ENCODE data around the gene MLC1.

The MLC1 gene

GRCh38 chr22:50085211-50085972 is at the start of gene MLC1:
Gene MLC1 (minus strand): TSS chr22:50085426. CDS start chr22:50084902, 524 bp downstream.
- no peak for DNase-seq

- DNase-seq: no peak
These were observed 49.3 kb upstream of the MLC1 start for GRCh38 chr22:50134481-50134880.

- DNase-seq: no peak
These were observed 46.7 kb upstream of the MLC1 start for GRCh38 chr22:50131894-50132293.

GRCh38 chr22:50129121-50129736 is 44.0 kb upstream of the MLC1 start:
- DNase-seq: no peak

GRCh38 chr22:50125029-50125428 is 39.8 kb upstream of the MLC1 start:
- DNase-seq: no peak

DNA sequence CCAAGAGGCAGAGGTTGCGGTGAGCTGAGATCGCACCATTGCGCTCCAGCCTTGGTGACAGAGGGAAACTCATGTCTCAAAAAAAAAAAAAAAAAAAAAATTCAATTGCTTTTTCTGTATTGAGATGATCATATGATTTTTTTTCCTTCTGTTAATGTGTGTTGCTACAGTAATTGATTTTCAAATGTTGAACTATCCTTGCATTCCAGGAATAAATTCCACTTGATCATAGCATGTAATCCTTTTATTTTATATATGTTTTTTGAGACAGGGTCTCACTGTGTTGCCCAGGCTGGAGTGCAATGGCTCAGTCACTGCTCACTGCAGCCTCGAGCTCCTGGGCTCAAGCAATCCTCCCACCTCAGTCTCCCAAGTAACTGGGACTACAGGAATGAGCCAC is 37.9 kb upstream of the MLC1 start:
- DNase-seq: no peak

- DNase-seq: no peak
These were observed 36.0 kb upstream of the MLC1 start for GRCh38 chr22:50121202-50121740.

DNA sequence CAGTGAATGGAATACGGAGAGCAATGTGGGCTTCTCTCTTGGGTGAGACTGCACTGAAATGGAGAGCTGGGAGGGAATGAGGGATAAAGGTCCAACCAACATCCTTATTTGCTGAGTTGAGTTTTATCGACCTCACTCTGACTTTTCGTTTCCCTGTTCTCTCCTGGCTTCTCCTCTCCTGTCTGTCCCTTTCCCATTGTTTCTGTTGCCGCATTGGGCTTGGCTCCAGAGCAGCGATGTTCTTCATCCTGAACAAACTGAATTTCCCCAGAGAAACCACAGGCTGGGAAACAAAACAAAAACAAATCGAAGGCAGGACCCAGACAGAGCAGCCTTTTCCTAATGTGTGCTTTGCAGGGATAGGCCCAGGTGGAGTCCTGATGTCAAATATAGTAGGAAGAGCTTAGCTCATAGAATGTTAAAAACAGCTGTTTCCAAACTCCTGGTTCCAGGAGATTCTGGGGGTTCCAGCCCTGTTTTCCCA is 34.6 kb upstream of the MLC1 start:
- DNase-seq: no peak

- DNase-seq: no peak
These were observed 34.0 kb upstream of the MLC1 start for GRCh38 chr22:50119169-50119767.

DNA sequence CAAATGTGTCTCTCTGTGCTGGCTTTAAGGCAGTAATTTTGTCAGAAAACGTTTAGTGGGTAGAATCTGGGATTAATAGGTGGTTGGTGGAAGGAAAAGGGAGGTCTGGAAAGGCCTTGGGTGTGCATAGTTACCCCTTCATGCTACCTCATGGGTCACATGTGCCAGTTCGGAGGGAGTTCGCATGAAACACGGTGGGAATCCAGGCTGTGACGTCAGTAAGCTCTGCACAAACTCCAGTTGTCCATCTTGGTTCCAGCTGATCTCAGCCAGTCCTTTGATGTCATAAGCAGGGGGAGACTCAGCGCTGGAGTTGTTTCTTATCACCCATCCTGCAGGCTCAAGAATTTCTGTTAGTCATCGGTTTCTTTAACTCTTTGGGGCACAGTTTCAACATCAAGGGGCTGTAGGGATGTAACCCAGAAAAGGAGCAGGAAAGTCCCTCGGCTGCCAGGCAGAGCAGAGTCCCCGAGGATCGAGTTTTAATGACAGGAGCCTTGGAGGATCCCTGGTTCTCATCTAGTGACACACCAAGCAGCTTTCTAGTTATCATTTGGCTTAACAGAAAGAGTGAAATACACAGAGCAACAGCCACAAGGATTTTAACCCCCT is 33.4 kb upstream of the MLC1 start:
- no peak for DNase-seq

DNA sequence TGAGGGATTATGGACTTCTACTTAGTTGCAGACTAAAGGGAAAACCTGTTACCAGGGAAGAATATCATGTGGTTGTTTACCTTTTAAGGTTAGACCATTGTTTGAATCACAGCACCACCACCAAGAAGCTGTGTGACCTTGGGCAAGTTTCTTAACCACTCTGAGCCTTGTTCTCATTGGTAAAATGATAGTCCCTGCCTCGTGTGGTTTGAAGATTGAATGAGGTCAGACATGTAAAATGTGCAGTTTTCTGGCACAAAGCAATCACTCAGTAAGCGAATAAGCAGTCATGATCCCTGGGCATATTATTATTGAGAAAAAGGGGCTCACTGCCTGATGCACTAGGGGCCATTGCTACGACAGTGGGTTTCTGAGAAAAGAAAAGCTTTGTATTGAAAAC is 32.9 kb upstream of the MLC1 start:
- DNase-seq: no peak

DNA sequence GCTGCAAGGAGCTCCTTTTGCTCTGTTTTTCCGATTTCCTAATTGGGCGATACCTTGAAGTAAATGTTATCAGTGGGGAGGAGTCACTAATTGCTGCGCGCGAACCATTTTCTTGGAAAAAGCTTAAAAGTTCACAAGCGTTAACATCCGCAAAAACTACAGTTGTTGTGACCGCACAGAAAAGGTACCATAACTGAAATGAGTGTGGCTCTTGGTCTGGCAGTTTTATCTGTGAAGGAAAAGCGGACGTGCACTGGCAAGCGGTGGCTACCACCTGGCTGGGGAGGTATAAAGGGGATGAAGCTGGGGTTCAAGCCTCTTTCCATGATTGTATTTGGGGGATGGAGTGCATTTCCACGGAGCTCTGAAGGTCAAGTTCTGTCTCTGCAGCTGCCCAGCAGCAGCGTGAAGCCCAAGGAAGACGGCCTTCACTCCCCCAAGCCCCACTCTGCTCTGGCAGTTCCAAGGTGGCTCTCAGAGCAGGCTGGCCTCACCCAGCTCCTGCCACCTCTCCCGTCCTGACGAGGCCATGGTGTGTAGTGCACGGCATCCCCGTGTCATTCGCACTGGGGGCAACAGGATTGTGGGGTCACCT is 32.0 kb upstream of the MLC1 start:
- no peak for DNase-seq

DNA sequence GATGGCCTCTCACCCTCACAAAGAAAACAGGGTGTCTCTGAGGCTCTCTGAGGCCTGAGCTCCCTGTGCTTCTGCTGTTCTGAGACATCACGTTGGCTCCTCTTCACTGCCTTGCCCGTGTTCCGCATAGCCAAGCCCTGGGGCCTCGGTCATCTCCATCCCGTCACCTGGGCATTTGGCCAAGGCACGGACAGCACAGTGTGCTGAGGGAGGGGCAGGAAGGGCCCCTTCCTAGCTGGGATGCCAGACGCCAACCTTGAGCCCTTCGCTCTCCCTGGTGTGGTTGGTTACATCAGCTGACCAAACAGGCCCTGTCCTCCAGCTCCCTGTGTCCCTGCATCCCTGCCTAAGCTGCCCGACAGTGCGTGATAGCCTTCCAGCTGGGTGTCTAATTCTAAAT is 30.5 kb upstream of the MLC1 start:
- no peak for DNase-seq

DNA sequence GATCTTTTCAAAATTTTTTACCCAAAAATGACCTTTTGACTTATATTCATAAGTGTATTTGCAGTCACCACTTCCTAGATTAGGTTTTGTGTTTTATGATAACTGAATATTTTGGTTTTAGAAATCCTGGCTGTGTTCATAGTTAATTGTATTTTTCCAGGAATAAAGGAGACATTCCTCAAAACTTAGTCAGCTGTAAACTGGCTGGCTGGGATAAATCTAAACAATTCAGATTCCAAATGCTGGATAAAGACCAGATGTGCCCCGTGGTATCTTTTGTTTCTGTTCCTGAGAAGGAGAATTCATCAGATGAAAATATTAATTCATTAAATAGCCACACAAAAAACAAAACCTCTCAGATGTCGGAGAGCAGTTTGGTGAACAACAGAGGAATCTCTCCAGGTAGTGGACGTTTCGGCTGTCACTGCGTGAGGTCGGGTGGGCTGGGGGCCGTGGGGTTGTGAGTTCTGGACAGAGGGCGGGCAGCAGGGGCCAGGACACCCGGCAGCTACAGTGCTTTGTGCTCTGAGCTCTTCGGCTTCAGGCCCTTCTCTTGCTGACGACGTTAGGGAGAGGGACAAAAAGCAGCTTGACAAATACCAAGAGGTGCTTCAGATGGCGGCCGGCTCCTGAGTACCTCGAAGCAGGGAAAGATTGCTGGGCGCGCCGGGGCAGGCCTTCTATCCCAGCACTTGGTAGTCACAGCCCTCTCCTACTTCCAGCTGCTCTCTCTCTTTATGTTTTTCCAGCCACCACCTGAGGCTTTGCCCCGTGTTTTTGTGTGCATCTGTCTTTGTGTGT is 29.2 kb upstream of the MLC1 start:
- DNase-seq: no peak

DNA sequence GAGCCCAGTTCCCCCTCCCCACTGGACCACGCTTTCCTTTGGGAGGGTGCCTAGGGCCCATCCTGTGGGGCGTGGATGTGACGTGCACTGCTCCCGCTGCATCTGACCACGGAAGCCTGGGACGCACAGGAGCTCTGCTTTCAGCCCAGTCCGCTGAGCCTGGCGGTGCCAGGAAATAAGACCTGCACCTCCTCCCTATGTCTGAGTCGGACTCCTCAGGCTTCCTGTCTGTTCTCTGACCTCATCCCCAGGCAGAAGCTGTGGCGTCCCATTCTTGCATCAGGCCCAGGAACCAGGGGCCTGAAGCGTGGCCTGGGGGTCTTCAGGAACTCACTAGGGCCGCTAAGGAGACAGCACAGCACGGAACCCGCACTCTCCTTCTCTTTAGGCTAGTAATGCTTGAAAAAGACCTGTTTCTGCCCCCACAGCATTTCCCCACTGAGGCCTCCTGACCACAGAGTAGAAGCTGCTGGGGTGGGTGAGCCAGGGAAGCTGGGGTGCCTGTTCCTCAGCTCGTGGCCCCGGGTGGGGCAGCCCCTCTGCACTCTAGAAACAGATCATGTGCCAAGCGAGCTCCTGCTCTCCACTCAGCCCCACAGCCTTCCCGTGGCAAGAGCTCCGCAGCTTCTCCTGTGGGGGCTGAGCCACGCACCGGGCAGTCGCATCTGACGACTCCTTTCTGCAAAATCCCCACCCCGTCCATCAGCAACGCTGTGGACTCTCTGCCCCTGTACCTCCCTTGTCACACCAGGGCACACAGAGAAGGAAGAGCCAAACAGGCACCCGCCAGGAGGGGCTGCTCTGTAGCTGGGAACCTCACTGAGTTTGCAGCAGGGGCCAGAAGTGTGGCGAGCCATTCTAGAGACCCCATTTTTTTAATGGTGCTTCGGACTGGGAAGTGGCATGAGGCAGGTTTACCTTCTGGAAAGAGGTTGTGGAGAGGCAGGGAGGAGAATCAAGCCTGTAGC is 27.2 kb upstream of the MLC1 start:
- DNase-seq: no peak

- DNase-seq: no peak
These were observed 25.8 kb upstream of the MLC1 start for GRCh38 chr22:50111056-50111455.

GRCh38 chr22:50107529-50107928 is 22.3 kb upstream of the MLC1 start:
- DNase-seq: no peak

- DNase-seq: no peak
These were observed 20.2 kb upstream of the MLC1 start for GRCh38 chr22:50105208-50106100.

DNA sequence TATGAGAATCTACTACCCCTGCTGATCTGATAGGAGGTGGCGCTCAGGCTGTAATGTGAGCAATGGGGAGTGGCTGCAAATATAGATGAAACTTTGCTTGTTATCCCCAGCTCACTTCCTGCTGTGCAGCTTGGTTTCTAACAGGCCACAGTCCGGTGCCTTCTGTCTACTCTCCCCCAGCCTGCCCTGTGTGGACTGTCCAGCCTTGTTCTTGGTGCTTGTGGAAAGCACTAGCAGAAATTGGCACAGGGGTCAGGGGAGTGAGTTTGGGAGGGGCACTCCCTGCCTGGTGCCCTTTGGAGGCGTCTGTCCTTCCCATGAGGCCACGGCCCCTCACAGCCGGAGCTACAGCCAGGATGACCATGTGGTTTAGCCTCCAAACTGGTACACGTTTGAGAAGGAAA is 18.9 kb upstream of the MLC1 start:
- no peak for DNase-seq

- DNase-seq: no peak
These were observed 17.7 kb upstream of the MLC1 start for GRCh38 chr22:50102946-50103345.
